Common myeloid progenitor, CD34-positive (primary cell): ENCODE results near the gene TXNDC8. TPM values are rescaled to one million over a fixed set of nuclear protein-coding genes. Genes with fewer than 3 reads are reported as not detected.
"Not testable (repeated sequence)": the region's sequence is repeated elsewhere in the genome, so short reads cannot be mapped to it uniquely, and the experiment has no call there.

ENCODE experiments used
- CTCF ChIA-PET: fragments of 350-600 bp; sonication (Branson Sonifier 250); formaldehyde crosslinking; loops from one replicate; lab custom pipeline; 2021; ENCODE audit warnings: antibody characterized with exemption; lab: Charles Lee
- POLR2A ChIA-PET: fragments of 350-600 bp; sonication (Branson Sonifier 250); formaldehyde crosslinking; loops from one replicate; lab custom pipeline; 2021; ENCODE audit warnings: antibody characterized with exemption; lab: Charles Lee
- DNase-seq, 3 donors: peaks; one replicate each; pipeline versions ENCODE4 v3.0.0 to v3.0.0-alpha.2; 2013
- H3K27ac ChIP-seq, 2 experiments: 1 replicate in 1 of 2; 2 replicates in 1 of 2; pipeline ENCODE4 v1.7.0; 2013; ENCODE audit warnings: inconsistent platforms in 2 of 2, low read length in 2 of 2, mild to moderate bottlenecking in 2 of 2, low read depth in 1 of 2, moderate library complexity in 1 of 2; ENCODE audit not compliant: severe bottlenecking in 2 of 2, insufficient read depth in 1 of 2, poor library complexity in 1 of 2
- H3K27me3 ChIP-seq, 5 experiments: replicated peaks in 2 of 5; 1 replicate in 3 of 5; 2 replicates in 2 of 5; pipeline versions ENCODE4 v1.6.1 to v1.7.0; 2013; ENCODE audit warnings: low read length in 4 of 5, mild to moderate bottlenecking in 2 of 5, moderate library complexity in 2 of 5, inconsistent platforms in 1 of 5; ENCODE audit not compliant: insufficient read depth in 5 of 5, control insufficient read depth in 4 of 5
- H3K36me3 ChIP-seq, 4 experiments: 1 replicate in 2 of 4; 2 replicates in 2 of 4; pipeline versions ENCODE4 v1.6.1 to v1.7.0; 2013; ENCODE audit warnings: low read length in 3 of 4, control low read depth in 1 of 4, mild to moderate bottlenecking in 1 of 4; ENCODE audit not compliant: control insufficient read depth in 4 of 4, insufficient read depth in 4 of 4
- H3K4me1 ChIP-seq, 4 experiments: 1 replicate in 3 of 4; 2 replicates in 1 of 4; pipeline versions ENCODE4 v1.6.1 to v1.7.1; 2013; ENCODE audit warnings: low read length in 3 of 4, mild to moderate bottlenecking in 3 of 4, control low read depth in 1 of 4, inconsistent platforms in 1 of 4, moderate library complexity in 1 of 4; ENCODE audit not compliant: control insufficient read depth in 4 of 4, insufficient read depth in 4 of 4; ENCODE audit errors: control extremely low read depth in 1 of 4
- H3K4me3 ChIP-seq, 7 experiments: 1 replicate in 4 of 7; 2 replicates in 3 of 7; pipeline versions ENCODE4 v1.5.1 to v1.7.0; 2013; ENCODE audit warnings: mild to moderate bottlenecking in 7 of 7, low read length in 6 of 7, moderate library complexity in 6 of 7, inconsistent platforms in 2 of 7, low read depth in 2 of 7, control low read depth in 1 of 7; ENCODE audit not compliant: insufficient read depth in 4 of 7, control insufficient read depth in 1 of 7; ENCODE audit errors: extremely low read depth in 1 of 7
- H3K9me3 ChIP-seq, 5 experiments: 1 replicate in 4 of 5; 2 replicates in 1 of 5; pipeline versions ENCODE4 v1.6.1 to v1.7.1; 2013; ENCODE audit warnings: low read length in 4 of 5, mild to moderate bottlenecking in 2 of 5, inconsistent platforms in 1 of 5, low read depth in 1 of 5, moderate library complexity in 1 of 5; ENCODE audit not compliant: control insufficient read depth in 4 of 5, insufficient read depth in 2 of 5; ENCODE audit errors: control extremely low read depth in 1 of 5
- WGBS: methylation state at CpG from one replicate; pipeline ENCODE4 v1.1.5; 2013; ENCODE audit not compliant: insufficient coverage; 5-methylcytosine and 5-hydroxymethylcytosine counted together
- polyA plus RNA-seq: library from polyadenylated mRNA; unstranded; fragments of 120-200 nt; gene quantifications from one replicate; pipeline ENCODE4 v1.2.1, GENCODE V29; 2013

Gene TXNDC8
- not detected for polyA plus RNA-seq

DNA sequence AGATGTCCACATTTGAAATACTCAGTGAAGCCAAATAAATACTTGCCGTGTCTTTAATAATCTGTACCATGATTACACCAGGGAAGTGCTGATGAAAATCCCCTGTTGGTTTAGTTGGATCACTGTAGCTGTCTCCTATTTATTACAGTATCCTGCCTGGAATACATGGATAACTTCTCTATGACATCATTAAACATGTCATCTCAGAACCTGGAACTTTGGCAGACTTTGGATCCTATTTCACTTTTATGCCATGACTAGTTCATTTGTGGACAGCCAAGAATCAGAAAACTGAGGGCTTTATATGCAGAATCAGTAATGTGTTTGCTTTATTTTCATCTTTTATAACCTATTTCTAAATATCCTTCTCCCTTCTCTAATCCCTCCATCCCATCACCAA is at the start of gene TXNDC8:
Gene TXNDC8 (minus strand): TSS at position 137 of the 400 bp plus-strand sequence.
- POLR2A ChIA-PET = no interaction called here
- no peak for DNase-seq
- Histone ChIP-seq H3K4me1 (peaks cover 0 to 10% (median 5%) of the 10 kb centered on the region in 4 experiments), H3K36me3 (no peaks in the 10 kb centered on the region), H3K27ac (no peak within 1 kb of the TSS), H3K4me3 (no peak within 1 kb of the TSS), H3K9me3 (no peaks in the 10 kb centered on the region), H3K27me3 (no peaks in the 10 kb centered on the region)
- 88% methylated on average over 1 of the region's 1 CpG for whole genome bisulfite sequencing
- CTCF ChIA-PET = no interaction called here

DNA sequence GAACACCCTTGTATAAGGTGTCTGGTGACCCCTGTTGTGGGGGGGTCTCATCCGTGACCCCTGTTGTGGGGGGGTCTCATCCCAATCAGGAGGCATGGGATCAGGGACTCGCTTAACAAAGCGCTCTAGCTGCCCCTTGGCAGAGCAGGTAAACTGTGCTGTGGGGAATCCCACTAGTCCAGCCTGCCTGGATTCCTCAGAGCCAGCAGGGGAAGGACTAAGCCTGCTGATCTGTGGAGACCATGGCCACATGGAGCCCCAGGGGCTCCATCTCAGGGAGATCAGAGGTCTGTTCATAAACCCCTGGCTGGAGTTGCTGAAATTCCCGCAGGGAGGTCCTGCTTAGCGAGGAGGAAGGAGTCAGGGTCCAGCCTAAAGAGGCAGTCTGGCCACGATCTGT is 45.8 kb upstream of the TXNDC8 start:
- H3K9me3 ChIP-seq = no peaks in the 10 kb centered on the region
- CTCF ChIA-PET = no interaction called here
- H3K4me1 ChIP-seq = no peaks in the 10 kb centered on the region
- no peak overlapping the region for H3K27ac ChIP-seq
- no peak overlapping the region for H3K4me3 ChIP-seq
- POLR2A ChIA-PET = no interaction called here
- H3K27me3 ChIP-seq = peaks cover 0 to 2% (median 0%) of the 10 kb centered on the region in 5 experiments
- H3K36me3 ChIP-seq = no peaks in the 10 kb centered on the region
- 98% methylated on average over 4 of the region's 6 CpGs for WGBS
- no peak for DNase-seq

DNA sequence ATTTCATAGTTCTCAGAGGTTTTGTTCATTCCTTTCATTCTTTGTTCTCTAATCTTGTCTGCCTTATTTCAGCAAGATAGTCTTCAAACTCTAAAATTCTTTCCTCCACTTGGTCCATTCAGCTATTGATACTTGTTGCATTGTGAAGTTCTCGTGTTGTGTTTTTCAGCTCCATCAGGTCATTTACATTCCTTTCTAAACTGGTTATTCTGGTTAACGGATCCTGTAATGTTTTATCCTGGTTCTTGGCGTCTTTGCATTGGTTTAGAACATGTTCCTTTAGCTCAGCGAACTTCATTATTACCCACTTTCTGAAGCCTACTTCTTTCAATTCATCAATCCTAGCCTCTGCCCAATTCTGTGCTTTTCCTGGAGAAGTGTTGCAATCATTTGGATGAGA is 45.1 kb upstream of the TXNDC8 start:
- H3K4me1 ChIP-seq = no peaks in the 10 kb centered on the region
- ChIA-PET CTCF (no interaction called here), POLR2A (no interaction called here)
- H3K36me3 ChIP-seq = no peaks in the 10 kb centered on the region
- WGBS = 68% methylated on average over 4 of the region's 4 CpGs
- H3K27ac ChIP-seq = no peak overlapping the region
- no peaks in the 10 kb centered on the region for H3K9me3 ChIP-seq
- peaks cover 0 to 3% (median 0%) of the 10 kb centered on the region in 5 experiments for H3K27me3 ChIP-seq
- no peak overlapping the region for H3K4me3 ChIP-seq
- no peak for DNase-seq

DNA sequence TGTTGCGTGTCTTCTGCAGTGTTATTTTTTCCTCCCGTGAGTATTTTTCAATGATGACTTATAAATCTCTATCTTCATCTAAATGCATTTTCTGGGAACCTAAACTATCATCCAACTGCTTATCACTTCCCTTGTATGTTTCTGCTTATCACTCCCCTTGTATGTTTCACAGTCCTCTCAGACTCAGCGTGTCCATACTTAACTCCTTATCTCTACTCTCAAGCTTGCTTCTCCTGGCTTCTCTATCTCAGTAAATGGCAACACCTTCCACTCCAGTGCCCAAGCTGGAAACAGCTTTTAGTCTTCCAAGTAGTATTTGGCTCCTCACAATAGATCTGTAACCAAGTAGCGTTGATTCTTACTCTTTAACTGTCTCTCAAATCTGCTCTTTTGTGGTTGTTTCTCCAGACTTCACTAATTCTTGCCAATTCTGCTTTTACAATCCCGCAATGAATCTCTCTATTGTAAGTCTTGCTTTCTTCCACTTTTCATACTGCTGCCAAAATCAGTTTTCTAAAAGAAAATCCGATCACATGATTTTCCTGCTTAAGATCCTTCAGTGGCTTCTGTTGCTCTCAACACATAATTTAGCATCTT is 33.8 kb upstream of the TXNDC8 start:
- ChIA-PET POLR2A (interaction anchor here (0.7 kb wide), 1 partner anchor 11 kb away, joined by 3 read pairs; no protein-coding TSS in a partner anchor), CTCF (interaction anchor here (0.9 to 1.6 kb wide), 2 partner anchors 34 to 36 kb away, joined by 3 read pairs; no protein-coding TSS in a partner anchor)
- DNase-seq = peak; percentile 37 to 77 (median 57)
- H3K27me3 ChIP-seq = no peaks in the 10 kb centered on the region
- H3K9me3 ChIP-seq = no peaks in the 10 kb centered on the region
- WGBS = 80% methylated on average over 6 of the region's 6 CpGs
- H3K4me3 ChIP-seq = no peak overlapping the region
- no peaks in the 10 kb centered on the region for H3K36me3 ChIP-seq
- no peak overlapping the region for H3K27ac ChIP-seq
- no peaks in the 10 kb centered on the region for H3K4me1 ChIP-seq

DNA sequence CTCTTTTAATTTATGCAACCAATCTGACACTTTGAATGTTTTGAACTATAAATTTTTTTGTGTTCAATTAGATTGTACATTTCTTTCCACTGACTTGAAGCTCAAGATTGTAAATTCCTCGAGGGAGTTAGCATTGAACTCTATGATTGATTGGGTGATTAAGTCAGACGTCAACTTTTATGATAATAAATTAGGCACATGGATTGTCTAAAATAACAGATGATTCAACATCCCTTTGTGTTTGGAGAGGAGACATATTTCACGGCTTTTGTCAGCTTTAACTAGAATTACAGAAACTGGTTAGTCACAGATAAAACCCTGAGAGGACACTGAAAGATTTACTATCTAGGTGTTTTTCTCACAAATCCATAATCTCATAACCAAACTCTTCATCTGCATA is 32.7 kb upstream of the TXNDC8 start:
- Histone ChIP-seq H3K36me3 (no peaks in the 10 kb centered on the region), H3K4me3 (no peak overlapping the region), H3K27ac (no peak overlapping the region), H3K27me3 (no peaks in the 10 kb centered on the region), H3K4me1 (no peaks in the 10 kb centered on the region), H3K9me3 (no peaks in the 10 kb centered on the region)
- ChIA-PET POLR2A (no interaction called here), CTCF (interaction anchor here (1.6 kb wide), 1 partner anchor 35 kb away, joined by 3 read pairs; no protein-coding TSS in a partner anchor)
- no peak for DNase-seq
- no CpG with 5 or more reads among the region's 3 CpGs for WGBS

DNA sequence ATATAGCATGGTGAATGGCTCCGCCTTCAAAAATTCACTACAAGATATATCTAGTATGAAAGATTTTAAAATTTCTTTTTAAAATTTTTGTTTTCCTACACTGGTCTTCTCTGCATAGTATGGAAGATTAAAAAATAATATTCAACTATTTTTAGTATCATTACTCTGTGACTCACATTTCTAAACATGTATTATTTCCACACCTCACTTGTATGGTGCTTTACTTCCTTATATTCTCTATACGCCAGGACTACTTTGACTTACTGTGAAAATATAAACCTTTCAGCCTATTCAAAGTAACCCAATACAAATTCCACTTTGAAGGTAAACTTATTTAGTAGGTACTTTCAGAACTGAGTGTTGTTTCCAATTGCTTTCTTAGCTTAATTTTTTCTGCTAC is 26.8 kb upstream of the TXNDC8 start:
- Histone ChIP-seq H3K27me3 (no peaks in the 10 kb centered on the region), H3K4me3 (no peak overlapping the region), H3K36me3 (no peaks in the 10 kb centered on the region), H3K27ac (no peak overlapping the region), H3K4me1 (no peaks in the 10 kb centered on the region), H3K9me3 (no peaks in the 10 kb centered on the region)
- ChIA-PET POLR2A (no interaction called here), CTCF (no interaction called here)
- no peak for DNase-seq
- no CpG with 5 or more reads among the region's 2 CpGs for WGBS

DNA sequence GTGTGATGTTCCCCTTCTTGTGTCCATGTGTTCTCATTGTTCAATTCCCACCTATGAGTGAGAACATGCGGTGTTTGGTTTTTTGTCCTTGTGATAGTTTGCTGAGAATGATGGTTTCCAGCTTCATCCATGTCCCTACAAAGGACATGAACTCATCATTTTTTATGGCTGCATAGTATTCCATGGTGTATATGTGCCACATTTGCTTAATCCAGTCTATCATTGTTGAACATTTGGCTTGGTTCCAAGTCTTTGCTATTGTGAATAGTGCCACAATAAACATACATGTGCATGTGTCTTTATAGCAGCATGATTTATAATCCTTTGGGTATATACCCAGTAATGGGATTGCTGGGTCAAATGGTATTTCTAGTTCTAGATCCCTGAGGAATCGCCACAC is 21.3 kb upstream of the TXNDC8 start:
- DNase-seq, H3K36me3 ChIP-seq, H3K27me3 ChIP-seq, POLR2A ChIA-PET, H3K27ac ChIP-seq, H3K4me3 ChIP-seq, H3K9me3 ChIP-seq, CTCF ChIA-PET, H3K4me1 ChIP-seq: not testable (repeated sequence)
- WGBS = no CpG with 5 or more reads among the region's 2 CpGs
